ENCODE measurements around the gene OR52K2.
"Not testable (repeated sequence)": the region's sequence is repeated elsewhere in the genome, so short reads cannot be mapped to it uniquely, and the experiment has no call there.

The OR52K2 gene

DNA sequence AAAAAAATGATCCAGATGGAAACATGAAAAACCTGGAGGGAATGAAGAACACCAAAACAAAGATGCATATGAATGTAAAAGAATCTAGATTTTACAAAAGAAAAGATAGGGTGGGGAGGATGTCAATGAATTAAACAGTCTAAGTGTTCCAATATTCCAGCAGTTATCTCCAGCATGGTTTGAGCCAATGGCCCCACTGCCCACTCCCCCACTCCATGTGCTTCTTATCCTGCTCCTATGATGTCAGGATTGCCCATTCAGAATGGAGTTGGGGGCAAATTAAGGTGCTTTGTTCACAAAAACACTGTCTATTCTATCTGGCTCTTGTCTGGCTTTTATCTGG lies 32.1 kb downstream of the OR52K2 start:
- DNase-seq: no peak

DNA sequence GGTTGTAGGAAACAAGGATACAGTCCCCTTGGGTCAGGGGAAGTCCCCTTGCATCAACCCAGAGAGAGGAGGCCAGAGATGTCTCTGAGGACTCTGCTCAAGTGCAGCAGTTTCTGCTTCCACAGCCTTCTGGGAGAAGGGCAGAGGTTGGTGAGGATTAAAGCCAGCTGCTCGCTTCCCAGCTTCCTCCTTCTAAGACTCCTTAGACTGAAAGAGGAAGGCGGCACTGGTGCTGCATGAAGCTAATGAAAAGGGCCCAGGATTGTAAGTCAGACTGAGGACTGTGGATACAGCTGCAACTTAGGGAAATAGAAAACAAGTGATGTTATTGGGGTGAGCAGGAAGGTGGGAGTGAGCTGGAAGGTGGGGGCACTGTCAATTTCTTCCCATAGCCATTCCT lies 33.4 kb downstream of the OR52K2 start, which contains the start of gene OR52K1:
TSS of gene OR52K1 (plus strand) at position 202 of the 400 bp plus-strand sequence. CDS start 6,255 bp downstream, outside the sequence.
- no peak for DNase-seq

DNA sequence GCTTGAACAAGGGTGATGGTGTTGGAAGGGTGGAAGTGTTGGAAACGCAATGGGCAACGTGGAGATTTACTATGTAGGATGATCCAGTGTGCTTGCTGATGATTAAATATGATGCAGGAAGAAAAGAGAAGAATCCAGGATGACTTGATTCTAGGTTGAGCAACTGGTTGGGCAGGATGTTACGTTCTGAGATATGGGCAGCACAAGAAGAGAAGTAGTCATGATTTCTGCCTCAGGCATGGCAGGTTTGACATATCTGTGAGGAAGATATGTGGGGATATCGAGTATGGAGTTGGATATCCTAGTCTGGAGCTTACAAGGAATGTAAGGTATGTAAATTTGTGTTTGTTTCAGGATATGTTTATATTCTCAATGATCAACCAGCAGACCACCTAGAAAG lies 35.2 kb downstream of the OR52K2 start:
- no peak for DNase-seq

DNA sequence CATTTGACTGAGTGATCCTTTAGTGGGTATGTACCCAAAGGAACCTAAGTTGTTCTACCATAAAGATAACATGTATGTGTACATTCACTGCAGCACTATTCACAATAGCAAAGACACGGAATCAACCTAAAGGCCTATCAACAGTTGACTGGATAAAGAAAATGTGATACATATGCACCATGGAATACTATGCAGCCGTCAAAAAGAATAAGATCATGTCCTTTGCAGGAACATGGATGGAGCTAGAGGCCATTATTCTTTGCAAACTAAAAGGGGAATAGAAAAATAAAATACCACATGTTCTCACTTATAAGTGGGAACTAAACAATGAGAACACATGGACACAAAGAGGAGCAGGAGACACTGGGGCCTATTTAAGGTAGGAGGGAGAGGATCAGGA lies 42.3 kb downstream of the OR52K2 start:
- not testable (repeated sequence) for DNase-seq

DNA sequence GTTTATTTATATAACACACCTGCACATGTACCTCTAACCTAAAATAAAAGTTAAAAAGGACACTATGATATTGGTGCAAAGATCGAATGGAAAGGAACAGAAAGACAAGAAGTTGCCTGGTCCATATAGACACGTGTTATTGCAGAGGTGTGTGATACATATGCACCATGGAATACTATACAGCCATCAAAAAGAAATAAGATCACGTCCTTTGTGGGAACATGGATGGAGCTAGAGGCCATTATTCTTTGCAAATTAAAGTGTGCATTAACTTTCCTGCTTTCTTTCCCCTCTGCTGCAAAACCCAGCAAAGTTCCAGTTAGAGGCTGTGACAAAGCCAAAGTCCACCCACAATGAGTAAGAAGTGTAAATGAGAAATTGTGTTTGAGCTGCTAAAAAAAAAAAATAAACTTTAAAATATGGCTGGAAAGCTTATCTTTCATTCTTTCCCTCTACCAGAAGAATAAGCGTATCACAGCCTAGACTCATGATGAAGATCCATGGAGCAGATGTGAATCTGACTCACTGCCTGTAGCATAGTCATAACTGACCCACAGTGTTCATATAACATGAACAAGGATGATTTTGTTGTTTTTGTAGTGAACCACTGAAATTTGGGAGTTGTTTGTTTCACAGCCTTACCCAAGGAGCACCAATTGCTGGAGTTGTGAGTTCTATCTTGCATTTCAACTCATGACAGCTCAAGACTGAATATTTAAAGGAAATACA lies 42.9 kb downstream of the OR52K2 start:
- DNase-seq: no peak

DNA sequence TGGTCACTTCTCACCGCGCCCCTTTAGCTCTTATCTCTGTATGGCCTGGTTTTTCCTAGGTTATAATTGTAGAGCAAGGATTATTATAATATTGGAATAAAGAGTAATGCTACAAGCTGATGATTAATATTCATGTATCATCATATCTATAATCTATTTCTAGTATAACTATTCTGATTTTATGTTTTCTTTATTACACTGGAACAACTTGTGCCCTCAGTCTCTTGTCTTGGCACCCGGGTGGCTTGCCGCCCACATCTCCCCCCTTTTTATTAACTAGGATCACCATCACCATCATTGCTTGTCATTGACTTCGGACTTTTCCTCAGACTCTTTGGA lies 44.4 kb downstream of the OR52K2 start:
- DNase-seq: no peak

DNA sequence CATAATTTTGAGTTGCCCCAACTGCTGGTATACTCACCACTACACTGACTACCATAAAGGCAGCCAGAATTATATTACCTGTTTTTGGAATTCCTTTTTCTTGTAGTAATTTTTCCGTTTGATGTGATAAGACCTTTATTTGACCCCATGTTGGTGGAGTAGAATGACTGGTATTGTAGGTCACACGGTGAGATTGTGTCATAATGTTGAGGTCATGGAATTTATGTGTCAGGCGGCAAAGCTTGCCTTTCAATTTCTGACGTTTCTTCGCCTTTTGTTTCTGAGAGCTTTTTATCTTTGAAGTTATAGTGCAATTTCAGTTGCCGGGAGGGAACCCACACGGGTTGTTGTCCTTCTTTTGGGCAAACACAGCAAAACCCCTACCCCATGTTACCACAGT lies 46.4 kb downstream of the OR52K2 start:
- no peak for DNase-seq

DNA sequence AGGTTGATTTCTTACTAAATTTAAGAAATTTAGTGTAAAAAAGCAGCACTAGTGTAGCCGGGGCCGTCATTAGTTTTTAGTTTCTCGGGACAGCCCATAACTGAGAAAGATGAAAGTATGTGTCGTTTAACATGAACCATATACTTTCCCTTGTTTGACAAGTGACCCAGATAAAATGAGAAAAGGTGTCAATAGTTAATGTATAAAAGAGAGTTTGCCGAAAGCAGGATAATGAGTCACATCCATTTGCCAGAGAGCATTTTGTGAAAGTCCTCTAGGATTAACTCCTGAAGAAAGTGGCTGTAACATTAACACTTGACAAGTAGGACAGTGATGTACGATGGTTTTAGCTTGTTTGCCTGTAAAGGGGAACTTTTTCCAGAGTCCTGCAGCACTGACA lies 46.9 kb downstream of the OR52K2 start:
- no peak for DNase-seq

DNA sequence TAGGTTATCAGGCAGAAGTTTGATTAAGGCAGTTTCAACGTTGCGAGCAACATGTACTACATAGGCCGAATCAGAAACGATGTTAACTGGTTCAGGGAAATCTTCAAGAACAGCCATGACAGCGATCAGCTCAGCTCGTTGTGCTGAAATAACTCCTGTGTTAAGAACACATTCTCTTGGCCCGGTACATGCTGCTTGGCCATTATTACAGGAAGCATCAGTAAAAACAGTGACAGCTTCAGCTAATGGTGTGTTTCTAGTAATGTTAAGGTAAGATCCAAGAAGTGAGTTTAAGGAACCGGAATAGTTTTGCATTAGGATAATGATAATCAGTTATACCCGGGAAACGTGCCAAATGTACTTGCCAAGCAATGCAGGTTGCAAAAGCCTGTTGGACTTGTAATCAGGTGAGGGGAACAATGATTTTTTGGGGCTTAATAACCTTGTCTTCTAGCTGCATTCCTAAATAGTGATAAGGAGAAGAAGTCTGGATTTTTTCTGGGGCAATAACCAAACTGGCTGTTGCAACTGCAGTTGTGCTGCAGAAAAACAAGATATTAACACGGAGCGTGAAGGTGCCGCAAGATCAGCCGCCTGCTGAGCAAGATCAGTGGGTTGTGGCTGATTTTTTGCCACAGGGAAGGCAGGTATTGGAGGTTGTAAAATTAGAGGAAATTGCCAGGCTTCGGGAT lies 47.6 kb downstream of the OR52K2 start:
- DNase-seq: no peak

Data from hematopoietic multipotent progenitor cell treated with erythropoietin and hydrocortisone succinate and interleukin-3 and kit ligand, for 4 days (in vitro differentiated cells).